ENCODE data around the gene FAM72A.
"Not testable (repeated sequence)": the region's sequence is repeated elsewhere in the genome, so short reads cannot be mapped to it uniquely, and the experiment has no call there.

Gene FAM72A

DNA sequence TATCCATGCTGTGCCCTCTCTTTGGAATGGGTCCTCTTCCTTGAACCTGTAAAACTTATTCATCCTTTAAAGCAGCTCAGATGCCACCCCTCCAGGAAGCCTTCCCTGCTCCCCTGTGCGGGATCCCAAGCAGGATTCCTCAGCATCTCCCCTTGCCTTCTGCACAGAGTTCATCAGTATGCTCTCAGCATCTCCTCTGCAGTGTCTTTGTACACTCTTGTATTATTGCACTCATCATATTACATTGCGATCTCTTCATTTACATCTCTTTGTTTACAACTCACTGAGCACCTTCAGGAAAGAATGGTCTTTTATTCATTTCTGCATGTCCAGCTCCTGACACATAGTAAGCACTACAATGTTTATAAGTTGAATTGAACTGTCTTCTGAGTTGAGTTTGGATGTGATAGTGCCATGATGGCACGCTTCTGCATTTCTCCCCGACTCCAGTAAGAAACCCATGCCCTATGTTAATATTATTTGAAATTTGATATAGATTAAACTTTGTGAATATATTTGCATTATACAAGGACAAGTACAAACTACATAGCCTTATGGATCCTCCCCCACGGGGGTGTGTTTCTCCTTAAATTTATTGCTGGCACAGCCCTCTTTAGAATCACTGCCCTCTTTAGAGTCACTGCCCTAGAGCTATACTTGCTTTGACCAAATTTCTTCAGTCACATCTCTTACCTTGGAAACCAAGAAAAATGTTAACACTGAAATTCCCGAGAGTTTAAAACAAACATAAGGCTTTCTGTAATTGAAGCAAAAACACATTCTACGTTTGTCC, 13.2 kb upstream of the FAM72A start:
- DNase-seq: not testable (repeated sequence)

DNA sequence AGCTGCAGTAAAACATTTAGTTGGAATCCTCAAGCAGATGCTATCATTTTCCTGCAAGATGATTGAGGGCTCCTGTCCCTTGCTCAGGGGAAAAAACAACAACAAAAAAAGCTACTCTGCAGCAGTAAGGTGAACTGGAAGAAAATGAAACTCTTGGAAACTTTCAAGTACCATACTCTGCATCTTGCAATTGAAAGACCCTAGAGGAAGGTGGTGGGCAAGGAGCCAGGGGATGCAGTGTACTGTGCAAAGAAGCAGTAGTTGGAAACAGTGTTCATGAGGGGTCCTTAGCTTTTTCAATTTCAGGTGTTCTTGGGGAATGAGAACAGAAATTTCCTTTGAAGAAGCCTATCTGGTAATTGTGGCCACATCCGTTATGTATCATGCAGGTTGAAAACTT, 8.2 kb upstream of the FAM72A start:
- DNase-seq: not testable (repeated sequence)

DNA sequence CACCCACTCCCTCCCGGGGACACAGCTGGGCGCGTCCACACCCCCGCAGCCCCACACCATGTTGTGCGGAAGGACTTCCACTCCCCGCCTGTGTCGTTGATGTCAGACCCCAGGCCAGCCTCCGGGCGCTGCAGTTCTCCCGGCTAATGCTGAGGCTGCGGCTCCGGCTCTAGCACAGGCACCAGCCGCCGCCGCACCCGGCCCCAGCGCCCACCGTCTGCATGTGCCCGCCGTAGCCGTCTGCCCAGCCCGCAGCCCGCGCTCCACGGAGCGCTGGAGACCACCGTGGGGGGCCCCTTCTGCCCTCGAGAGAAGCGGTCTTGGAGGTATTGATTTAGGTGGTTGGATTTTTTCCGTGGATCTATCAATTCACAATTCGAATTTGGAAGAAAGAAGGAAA, 2.9 kb upstream of the FAM72A start:
- DNase-seq: not testable (repeated sequence)

DNA sequence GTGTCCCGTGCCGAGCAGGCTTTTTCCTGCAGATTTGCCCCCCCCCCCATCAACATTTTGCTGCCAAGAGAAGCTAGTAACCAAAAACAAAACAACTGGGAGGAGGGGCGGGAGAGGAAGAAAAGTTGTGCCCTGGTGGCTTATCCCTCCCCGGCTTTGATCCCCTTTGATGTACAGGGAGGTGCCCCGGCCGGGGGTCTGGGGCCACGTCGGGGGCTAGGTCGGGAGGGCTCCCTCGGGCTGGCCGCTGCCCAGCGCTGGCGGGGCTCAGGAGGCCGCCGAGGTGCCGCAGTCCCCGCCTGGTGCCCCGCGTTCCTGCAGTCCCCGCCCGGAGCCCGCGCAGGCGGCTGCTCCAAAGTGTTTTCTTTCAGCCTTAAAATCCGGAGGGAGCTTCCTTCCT, 2.2 kb upstream of the FAM72A start:
- not testable (repeated sequence) for DNase-seq

DNA sequence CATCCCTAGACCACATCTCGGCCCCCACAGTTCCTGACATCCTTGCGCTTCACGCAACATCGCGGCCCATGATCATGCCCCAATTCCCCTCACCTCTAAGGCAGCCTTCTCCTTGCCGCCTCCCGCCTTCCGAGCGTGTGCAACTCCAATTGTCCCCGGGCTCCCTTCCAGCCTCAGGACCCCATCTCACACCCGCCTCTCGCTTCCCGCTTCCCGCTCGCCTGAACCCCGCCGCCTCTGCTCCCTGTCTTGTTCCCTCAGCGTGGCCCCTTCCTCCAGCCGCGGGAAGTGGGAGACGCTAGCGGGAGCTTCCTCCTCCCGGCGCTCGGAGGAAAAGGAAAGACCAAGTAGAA, 1.5 kb upstream of the FAM72A start:
- DNase-seq: not testable (repeated sequence)

DNA sequence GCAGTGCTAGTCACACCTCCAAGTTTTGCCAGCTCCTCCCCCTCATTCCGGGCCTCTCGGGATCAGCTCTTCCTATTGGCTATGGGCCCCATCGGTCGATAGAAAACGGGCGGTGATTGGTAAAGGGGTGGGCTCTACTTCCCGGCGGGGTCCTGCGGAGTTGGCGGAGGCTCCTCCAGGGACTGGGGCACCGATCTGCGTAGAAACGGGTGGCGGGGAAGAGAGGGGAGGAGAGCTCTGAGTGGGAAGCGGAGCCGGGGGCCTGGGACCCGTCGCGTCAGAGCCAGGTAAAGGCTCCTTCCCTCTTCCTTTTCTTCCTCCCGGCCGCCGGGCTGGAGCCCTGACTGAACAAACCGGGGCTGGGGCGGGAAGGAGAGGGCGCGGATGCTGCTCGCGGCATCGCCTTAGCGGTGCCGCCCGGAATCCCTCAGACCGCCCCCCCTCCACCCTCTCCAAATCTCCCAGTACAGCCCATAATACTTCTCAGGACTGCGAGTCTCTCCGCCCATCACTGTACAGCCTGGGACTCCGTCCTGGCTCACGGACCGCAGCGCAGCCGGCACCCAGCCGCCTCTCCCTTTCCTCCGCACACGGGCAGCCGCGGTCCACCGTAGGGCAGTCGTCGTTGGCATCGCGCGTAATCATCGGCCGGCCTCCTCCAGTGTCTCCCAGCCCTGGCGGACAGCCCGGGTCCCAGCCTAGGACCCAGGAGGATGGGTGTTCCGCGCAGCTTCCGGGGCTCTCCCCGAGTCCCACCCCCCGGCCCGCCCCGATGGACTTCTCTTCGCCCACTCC, 922 bp upstream of the FAM72A start, which contains the start of gene SRGAP2:
TSS of gene SRGAP2 (plus strand) at position 178 of the 795 bp plus-strand sequence. CDS start 2,430 bp downstream, outside the sequence.
- DNase-seq: not testable (repeated sequence)

DNA sequence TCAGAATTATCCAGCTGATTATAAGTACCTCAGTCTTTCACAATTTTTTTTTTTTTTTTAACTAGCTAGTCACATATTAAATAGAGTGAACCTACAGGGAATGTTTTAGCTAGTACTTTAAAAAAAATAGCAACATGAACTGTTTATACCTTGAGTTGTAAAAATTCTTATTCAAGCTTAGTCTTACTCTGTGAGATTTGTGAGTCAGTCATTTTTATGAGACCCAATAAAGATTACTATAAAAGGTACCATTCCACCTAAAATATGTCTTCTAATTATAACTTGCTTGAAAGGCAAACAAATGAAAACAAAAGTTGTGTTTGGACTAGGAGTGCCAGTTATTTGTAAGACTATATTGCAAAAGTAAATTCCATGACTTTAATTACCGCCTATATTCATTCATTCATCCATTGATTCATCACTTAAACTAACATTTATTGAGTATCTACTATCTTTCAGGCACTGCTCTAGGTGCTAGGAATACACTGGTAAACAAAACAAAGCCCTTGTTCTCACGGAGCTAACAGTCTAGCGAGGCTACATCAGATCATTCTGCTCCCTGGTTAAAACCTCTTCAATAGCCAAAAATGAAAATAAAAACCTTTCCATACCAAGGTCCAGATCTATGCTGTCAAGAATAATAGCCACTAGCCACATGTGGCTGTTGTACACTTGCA, 5.8 kb downstream of the FAM72A start:
- not testable (repeated sequence) for DNase-seq

DNA sequence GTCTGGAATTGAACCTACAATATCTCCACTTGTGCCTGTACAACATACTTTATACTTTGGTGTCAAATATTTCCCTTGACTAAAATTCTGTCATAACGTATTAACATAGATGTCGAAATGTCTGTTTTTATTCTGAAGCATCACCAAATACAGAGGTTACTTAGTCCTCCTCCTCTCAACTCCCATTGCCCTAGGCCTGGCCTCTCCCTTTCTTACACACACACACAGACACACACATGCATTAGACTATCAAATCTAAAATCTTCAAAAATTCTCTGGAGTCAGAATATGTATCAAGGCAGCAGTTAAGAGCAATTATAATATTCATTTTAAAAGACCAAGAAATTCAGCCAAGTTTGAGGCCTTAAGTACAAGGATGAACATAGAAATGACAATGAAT, 7.5 kb downstream of the FAM72A start:
- not testable (repeated sequence) for DNase-seq

DNA sequence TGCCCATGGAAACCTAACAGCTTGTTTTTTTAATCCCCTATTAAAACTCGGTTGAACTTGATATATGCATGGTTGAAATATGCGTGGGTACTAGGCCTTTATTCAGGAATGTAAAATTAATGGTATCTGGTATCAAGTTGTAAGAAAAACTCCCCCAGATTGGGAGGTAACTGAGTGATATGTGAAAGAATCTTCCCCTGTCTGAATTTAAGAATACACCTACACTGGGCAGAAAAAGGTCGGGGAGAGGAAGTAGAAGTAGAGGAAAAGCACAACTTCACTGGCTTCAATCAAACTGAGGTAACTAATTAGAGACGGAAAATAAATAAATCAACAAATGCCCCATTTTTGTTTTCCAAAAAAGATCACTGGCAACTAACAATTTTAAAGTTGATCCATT, 15.8 kb downstream of the FAM72A start:
- DNase-seq: not testable (repeated sequence)

DNA sequence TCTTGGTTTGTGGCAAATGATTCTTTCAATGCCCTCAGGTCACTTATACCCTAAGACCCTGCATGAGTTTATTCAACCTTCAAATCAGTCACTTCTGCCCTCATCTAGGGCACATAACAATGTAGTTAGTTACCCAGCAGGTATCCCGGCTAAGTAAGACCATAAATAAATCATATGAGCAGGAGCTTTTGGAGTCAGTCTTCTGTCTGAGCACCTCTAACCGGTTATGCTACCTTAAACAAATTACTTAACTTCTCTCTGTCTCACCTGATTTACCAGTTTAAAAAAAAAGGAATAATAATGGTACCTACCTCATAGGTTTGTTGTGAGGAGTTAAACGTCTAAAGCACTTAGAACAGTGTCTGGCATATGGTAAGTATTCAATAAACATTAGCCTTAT, 16.9 kb downstream of the FAM72A start:
- not testable (repeated sequence) for DNase-seq

DNA sequence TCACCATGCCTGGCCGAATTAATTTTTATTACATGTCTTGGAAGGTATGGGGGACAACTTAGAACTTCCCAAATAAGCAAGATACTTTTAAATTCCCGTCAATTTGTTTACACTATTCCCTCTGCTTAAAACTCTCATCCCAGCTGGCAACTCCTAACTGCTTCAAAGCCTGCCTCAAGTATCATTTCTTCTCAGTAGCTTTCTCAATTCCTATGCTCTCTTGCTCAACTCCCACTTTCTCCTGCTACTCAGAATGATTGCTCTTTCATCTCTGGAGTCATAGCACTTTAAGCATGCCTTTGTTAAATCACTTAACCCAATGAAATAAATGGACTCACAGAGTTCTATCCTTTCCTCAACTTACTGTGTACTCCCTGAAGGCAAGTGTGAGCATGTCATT, 18.9 kb downstream of the FAM72A start:
- DNase-seq: not testable (repeated sequence)

DNA sequence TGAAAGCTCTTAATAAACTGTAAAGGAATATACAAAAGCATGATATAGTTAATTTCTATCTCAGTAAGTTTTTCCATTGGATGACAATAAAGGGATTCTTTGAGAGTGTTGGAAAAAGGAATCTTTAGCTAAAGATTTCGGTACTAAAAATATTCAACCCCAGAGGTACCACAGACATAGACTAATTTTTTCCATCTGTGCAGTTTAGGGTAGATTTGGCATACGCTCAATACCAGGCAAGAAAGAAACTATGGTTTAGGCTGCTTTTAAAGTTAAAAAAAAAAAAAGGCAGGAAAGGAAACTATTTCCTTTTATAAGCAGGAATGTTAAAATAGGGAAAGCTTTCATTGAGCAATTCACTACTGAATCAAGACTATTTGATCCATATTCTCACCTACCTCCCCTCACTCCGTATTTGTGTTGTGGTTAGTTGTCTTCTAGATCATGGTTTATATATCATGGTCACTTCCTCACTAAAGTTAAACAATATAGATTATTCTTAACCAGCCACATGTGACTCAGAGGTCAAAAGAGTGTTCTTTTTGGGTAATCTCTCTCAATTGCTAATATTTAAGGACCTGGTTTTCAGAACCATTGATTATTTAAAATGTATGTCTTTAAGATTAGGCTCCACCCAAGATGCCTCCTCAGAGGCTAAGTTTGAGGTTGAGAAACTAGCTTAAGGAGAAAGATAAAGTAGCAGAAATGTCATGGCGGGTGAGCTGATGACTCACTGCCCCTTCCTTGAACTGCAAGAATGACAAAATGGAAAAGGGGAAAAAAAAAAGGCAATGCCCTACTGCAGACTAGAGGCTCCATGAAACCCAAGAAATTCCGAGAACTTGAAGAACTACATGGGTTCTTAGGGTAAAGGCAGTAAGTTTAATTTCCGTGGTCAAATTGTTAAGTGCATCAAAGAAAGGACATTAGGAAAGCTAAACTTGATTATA, 20.0 kb downstream of the FAM72A start:
- DNase-seq: not testable (repeated sequence)

DNA sequence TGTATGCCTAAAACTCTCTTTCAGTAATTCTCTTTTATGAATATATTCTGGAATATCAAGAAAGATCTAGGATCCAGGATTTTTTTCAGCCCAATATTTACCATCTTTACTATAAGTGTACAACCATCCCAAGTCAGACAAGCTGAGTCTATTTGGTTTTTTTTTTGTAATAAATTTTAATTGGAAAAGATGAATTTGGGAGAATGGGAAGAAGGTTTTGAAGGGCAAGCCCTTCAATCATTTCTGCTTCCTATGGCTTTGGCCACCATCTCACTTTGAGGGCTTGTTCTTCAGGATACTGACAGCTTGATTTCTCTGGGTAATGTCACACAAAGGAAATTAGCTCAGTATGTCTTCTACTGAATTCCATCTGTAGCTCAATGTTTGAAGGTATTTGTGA, 23.0 kb downstream of the FAM72A start:
- not testable (repeated sequence) for DNase-seq

DNA sequence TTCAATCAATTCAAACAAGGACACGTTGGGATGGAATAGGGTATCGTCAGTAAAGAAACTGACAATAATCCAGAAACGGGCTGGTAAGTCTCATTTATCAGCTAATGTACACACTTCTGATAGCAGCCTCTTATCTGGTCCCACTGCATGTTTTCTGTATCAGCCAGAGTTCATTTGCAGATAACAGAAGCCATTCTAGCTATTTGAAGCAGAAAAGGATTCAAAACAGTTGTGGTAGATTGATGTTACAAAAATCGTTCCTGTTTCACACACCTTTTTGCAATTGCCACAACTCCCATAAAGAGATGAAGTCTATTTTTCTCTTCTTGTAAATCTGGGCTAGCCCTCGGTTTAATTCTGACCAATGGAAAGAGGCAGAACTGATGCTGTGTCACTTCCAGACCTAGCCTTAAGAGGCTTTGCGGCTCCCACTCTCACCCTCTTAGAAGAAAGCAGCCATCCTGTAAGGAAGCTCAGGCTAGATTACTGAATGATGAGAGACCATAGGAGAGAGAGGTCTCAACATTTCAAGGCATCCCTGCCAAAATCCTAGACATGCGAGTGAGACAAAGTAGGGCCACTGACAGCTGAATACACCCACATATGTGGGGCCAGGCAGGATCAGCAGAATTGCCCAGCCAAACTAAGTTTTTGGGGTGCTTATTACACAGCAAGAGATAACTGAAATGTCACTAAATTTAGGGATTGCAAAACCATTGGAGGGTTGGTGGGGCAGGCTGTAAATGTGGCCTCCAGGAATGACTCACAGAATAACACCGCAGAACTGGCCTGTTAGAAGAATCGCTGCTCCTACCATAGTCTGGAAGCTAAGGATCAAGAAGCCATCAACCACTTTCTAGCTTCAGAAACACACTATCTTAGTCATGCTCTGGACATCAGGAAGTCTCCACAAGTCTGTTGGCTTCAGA, 24.3 kb downstream of the FAM72A start:
- DNase-seq: not testable (repeated sequence)

DNA sequence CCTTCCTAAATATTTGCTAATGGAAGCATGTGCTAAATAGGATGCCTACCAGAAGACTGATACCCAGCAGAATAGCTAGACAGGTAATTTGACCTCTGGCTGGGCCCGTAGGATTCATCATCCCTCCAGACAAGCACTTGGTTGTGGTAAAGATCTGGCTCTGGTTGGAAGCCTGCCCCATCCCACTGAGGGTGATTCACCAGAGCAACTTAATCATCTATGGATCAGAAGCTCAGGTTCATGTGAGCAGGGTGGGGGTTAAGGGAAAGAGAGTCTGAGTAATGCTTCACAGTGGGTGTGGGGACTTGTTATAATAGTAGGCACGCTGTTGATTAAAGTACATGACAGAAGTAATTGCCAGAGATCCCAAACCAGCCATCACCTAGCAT, 26.5 kb downstream of the FAM72A start:
- not testable (repeated sequence) for DNase-seq

DNA sequence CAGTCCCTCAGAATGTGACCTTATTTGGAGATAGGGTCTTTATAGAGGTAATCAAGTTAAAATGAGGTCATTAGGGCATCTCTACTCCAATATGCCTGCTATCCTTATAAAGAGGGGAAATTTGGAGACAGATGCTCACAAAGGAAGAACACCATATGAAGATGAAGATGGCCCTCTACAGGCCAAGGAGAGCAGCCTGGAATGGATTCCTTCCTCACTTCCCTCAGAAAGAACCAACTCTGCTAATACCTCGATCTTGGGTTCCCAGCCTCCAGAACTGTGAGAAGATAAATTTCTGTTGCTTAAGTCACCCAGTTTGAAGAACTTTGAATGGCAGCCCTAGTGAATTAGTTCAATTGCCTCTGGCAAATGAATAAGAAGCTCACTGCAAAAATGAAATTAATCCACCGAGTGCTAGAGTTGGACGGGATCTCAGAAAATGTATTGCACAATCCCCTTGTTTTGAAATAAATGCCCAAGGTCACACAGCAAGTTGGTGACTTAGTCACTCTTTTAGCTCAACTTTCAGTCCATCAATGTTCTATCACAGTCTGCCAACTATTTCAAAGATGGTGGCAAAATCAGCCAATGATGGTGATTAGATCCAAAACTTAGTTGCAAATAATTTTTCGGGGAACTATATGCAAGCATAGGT, 27.1 kb downstream of the FAM72A start:
- not testable (repeated sequence) for DNase-seq

DNA sequence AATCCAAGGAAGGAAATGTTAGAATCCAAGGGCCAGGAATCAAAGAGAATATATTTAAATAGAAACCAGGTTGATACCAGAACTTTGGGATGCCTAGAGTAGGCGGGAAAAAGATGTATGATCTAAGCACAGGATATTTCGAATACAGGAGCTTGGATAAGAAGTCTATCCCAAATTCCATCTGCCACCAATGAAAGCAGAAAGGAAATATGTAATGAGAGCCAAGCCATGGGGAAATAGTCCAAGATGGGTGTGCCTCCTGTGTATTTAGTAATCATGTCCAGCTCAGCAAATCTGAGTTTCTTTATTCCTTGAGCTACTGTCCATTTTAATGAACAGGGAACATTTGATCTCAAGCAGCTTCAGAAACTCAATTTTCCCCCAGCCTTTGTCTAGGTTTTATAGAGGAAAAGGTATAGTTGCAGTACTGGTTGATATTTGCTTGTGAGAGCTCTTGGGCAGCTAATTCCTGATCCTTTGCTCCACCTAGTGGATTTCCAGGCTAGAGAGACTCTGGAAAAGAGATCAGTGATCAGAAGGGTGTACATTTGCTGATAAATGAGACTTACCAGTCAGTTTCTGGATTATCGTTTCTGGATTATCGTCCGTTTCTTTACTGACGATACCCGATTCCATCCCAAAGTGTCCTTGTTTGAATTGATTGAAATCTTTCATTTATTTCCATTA, 28.3 kb downstream of the FAM72A start:
- not testable (repeated sequence) for DNase-seq

DNA sequence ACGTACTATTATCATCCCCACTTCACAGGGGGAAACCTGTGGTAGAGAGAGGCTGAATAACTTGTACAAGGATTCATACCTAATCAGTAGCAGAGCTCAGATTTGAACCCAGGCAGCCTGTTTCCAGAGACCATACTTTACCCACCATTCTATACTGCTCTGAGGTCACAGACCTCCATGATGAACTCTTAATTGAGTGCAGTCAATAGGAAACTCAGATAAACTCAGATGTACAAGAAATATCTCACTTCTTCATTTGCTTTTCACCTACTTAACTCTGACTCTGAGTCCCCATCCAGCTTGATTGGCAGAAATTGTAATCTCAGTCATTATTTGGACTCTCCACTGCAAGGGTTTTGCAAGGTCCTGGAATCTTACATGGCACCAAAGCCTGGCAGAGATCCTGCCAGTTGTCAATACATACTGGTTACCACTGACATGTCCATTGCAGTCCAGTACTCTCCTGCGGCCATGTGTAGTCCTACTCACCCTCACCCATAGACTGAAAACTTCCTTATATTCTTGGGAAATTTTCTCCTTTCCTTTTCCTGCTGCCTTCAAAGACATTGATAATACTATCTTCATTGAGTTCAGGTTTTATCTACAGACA, 29.4 kb downstream of the FAM72A start:
- not testable (repeated sequence) for DNase-seq

DNA sequence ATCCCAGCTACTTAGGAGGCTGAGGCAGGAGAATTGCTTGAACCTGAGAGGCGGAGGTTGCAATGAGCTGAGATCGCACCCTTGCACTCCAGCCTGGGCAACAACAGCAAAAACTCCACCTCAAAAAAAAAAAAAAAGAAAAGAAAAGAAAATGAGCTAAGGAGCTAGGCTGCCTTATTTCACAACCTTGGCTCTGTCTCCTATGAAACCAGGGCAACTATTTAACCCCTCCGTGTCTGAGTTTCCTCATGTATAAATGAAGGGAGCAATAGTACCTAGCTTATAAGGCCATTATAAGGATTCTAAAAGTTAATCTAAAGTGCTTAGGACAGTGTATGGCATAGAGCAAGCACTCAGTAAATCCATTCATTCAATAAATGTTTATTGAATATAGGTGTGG, 32.8 kb downstream of the FAM72A start:
- DNase-seq: not testable (repeated sequence)
